WTC11 (cell line): ENCODE data around the gene RPA3. TPM values are rescaled to one million over a fixed set of nuclear protein-coding genes. Genes with fewer than 3 reads are reported as not detected.

Experiments used
- ATAC-seq: fragments of 200-7000 bp; cut with Tn5 transposase; 2 replicates; pipeline ENCODE4 v1.10.0; 2021; ENCODE audit warnings: mild to moderate bottlenecking, moderate library complexity
- CTCF ChIA-PET: fragments of 300-600 bp; sonication (Branson Sonifier 250); formaldehyde crosslinking; loops from one replicate; lab custom pipeline; 2021; ENCODE audit warnings: antibody characterized with exemption; lab: Charles Lee
- POLR2A ChIA-PET: fragments of 350-600 bp; sonication (Branson Sonifier 250); formaldehyde crosslinking; loops from one replicate; lab custom pipeline; 2021; ENCODE audit warnings: antibody characterized with exemption; lab: Charles Lee
- DNase-seq: peaks from one replicate; pipeline ENCODE4 v3.0.0; 2021; ENCODE audit warnings: low spot score
- H3K27ac Mint-ChIP-seq: 2 replicates; pipeline ENCODE4 v1.8.0; 2021; ENCODE audit warnings: mixed read lengths
- H3K27me3 Mint-ChIP-seq: 2 replicates; pipeline ENCODE4 v1.8.0; 2021; ENCODE audit warnings: low read depth, mild to moderate bottlenecking, moderate library complexity, mixed read lengths
- H3K36me3 Mint-ChIP-seq: 2 replicates; pipeline ENCODE4 v1.8.0; 2021; ENCODE audit warnings: mixed read lengths
- H3K4me1 Mint-ChIP-seq: 2 replicates; pipeline ENCODE4 v1.8.0; 2022; ENCODE audit warnings: mixed read lengths
- H3K4me3 Mint-ChIP-seq: 2 replicates; pipeline ENCODE4 v1.8.0; 2021; ENCODE audit warnings: mild to moderate bottlenecking, moderate library complexity, mixed read lengths
- H3K9me3 Mint-ChIP-seq: 2 replicates; pipeline ENCODE4 v1.8.0; 2021; ENCODE audit warnings: mixed read lengths
- CBFB ChIP-seq: sonication (generic); formaldehyde crosslinking; IDR thresholded peaks from 2 replicates; pipeline ENCODE4 v1.8.1; 2022; ENCODE audit warnings: mild to moderate bottlenecking, low read depth, missing genetic modification reagents
- E2F1 ChIP-seq: sonication (generic); formaldehyde crosslinking; IDR thresholded peaks from 2 replicates; pipeline ENCODE4 v1.8.0; 2022; ENCODE audit warnings: mild to moderate bottlenecking, missing genetic modification reagents
- E2F4 ChIP-seq: sonication (generic); formaldehyde crosslinking; IDR thresholded peaks from 2 replicates; pipeline ENCODE4 v1.8.1; 2022; ENCODE audit warnings: low read depth, mild to moderate bottlenecking, moderate library complexity, missing genetic modification reagents, borderline replicate concordance
- EMX1 ChIP-seq: fragments of 250-450 bp; sonication (Bioruptor Pico); IDR thresholded peaks from 2 replicates; pipeline ENCODE4 v1.8.0; 2021; ENCODE audit warnings: mild to moderate bottlenecking
- FOXJ3 ChIP-seq: sonication (generic); formaldehyde crosslinking; IDR thresholded peaks from 2 replicates; pipeline ENCODE4 v1.9.0; 2021; ENCODE audit warnings: missing genetic modification reagents, mild to moderate bottlenecking, borderline replicate concordance
- HMGA2 ChIP-seq: fragments of 250-450 bp; sonication (Bioruptor Pico); IDR thresholded peaks from 2 replicates; pipeline ENCODE4 v1.4.0; 2021; ENCODE audit warnings: mild to moderate bottlenecking, moderate library complexity
- IRF2 ChIP-seq: sonication (generic); formaldehyde crosslinking; IDR thresholded peaks from 2 replicates; pipeline ENCODE4 v1.8.0; 2022; ENCODE audit warnings: low read depth, missing genetic modification reagents, borderline replicate concordance
- JUN ChIP-seq: sonication (generic); formaldehyde crosslinking; IDR thresholded peaks from 2 replicates; pipeline ENCODE4 v1.8.0; 2023; ENCODE audit warnings: mild to moderate bottlenecking, missing genetic modification reagents
- MXD4 ChIP-seq: fragments of 250-450 bp; sonication (Bioruptor Pico); IDR thresholded peaks from 2 replicates; pipeline ENCODE4 v1.8.0; 2021; ENCODE audit warnings: mild to moderate bottlenecking, moderate library complexity, borderline replicate concordance
- NR2C2 ChIP-seq: sonication (generic); formaldehyde crosslinking; IDR thresholded peaks from 2 replicates; pipeline ENCODE4 v1.8.0; 2022; ENCODE audit warnings: mild to moderate bottlenecking, missing genetic modification reagents
- OVOL2 ChIP-seq: fragments of 250-450 bp; sonication (Bioruptor Pico); IDR thresholded peaks from 2 replicates; pipeline ENCODE4 v1.9.0; 2021; ENCODE audit warnings: mild to moderate bottlenecking, borderline replicate concordance
- PREB ChIP-seq: sonication (generic); formaldehyde crosslinking; IDR thresholded peaks from 2 replicates; pipeline ENCODE4 v1.8.1; 2022; ENCODE audit warnings: mild to moderate bottlenecking, missing genetic modification reagents, moderate library complexity, borderline replicate concordance
- TEAD4 ChIP-seq: sonication (generic); formaldehyde crosslinking; IDR thresholded peaks from 2 replicates; pipeline ENCODE4 v1.8.0; 2022; ENCODE audit warnings: mild to moderate bottlenecking, missing genetic modification reagents
- USF1 ChIP-seq: sonication (generic); formaldehyde crosslinking; IDR thresholded peaks from 2 replicates; pipeline ENCODE4 v1.8.0; 2022; ENCODE audit warnings: mild to moderate bottlenecking, missing genetic modification reagents
- ZNF425 ChIP-seq: fragments of 250-450 bp; sonication (Bioruptor Pico); conservative IDR thresholded peaks from 2 replicates; pipeline ENCODE4 v1.9.0; 2021; ENCODE audit warnings: mild to moderate bottlenecking
- ZNF671 ChIP-seq: fragments of 250-450 bp; sonication (Bioruptor Pico); IDR thresholded peaks from 2 replicates; pipeline ENCODE4 v1.8.0; 2021; ENCODE audit warnings: mild to moderate bottlenecking
- total RNA-seq: library from RNA; stranded (reverse); gene quantifications from 3 replicates; pipeline ENCODE4 v1.2.3, GENCODE V29; 2021
- TF ChIP-seq, protein P1 (sequence below): sonication (generic); formaldehyde crosslinking; IDR thresholded peaks from 2 replicates; pipeline ENCODE4 v1.8.1; 2022; ENCODE audit warnings: missing genetic modification reagents, borderline replicate concordance
- TF ChIP-seq, protein P2 (sequence below): sonication (generic); formaldehyde crosslinking; IDR thresholded peaks from 2 replicates; pipeline ENCODE4 v1.8.1; 2023; ENCODE audit warnings: mild to moderate bottlenecking, missing genetic modification reagents, borderline replicate concordance
- TF ChIP-seq, protein P3 (sequence below): sonication (generic); formaldehyde crosslinking; IDR thresholded peaks from 2 replicates; pipeline ENCODE4 v1.8.0; 2023; ENCODE audit warnings: missing genetic modification reagents, mild to moderate bottlenecking, borderline replicate concordance

Gene RPA3
- total RNA-seq, 1 experiment from 2014 or later = 97.8 TPM

DNA sequence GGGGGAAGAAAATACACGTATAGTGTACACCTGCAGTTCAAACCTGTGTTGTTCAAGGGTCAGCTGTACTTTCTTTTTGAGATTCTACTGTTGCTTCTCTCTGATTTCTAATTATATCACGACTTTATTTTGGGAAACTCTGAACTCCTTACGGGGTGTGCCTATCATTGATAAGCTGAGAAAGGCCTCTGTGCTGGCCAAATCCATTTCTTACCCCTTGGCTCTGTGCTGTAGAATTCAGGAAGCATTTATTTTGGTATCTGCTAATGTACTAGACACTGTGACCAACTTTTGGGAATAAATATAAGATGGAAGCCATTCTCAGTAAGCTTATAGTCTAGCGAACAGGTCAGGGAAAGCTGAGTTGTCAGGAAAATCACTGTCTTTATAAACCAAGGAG is 26.9 kb upstream of the RPA3 start (continued):
- no peak for TF ChIP-seq MXD4 (CRISPR knock-in tag)
- TF ChIP-seq, protein P1, sequence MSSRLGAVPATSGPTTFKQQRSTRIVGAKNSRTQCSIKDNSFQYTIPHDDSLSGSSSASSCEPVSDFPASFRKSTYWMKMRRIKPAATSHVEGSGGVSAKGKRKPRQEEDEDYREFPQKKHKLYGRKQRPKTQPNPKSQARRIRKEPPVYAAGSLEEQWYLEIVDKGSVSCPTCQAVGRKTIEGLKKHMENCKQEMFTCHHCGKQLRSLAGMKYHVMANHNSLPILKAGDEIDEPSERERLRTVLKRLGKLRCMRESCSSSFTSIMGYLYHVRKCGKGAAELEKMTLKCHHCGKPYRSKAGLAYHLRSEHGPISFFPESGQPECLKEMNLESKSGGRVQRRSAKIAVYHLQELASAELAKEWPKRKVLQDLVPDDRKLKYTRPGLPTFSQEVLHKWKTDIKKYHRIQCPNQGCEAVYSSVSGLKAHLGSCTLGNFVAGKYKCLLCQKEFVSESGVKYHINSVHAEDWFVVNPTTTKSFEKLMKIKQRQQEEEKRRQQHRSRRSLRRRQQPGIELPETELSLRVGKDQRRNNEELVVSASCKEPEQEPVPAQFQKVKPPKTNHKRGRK = no peak
- no peak for TF ChIP-seq EMX1
- no peak for TF ChIP-seq ZNF671 (CRISPR knock-in tag)
- TF ChIP-seq HMGA2 (CRISPR knock-in tag) = no peak

- ChIA-PET CTCF (interaction anchor here (0.8 to 1.0 kb wide), 7 partner anchors 8 to 554 kb away, joined by 3 read pairs; no protein-coding TSS in a partner anchor), POLR2A (no interaction called here)
- Mint-ChIP-seq H3K27me3 (no peaks in the 10 kb centered on the region), H3K4me1 (peaks cover 22% of the 10 kb centered on the region), H3K27ac (peak overlapping the region; percentile 10; the same call in 1 of the 2 replicates), H3K36me3 (no peaks in the 10 kb centered on the region), H3K9me3 (no peaks in the 10 kb centered on the region), H3K4me3 (no peak overlapping the region)
- DNase-seq (peak; percentile 15), ATAC-seq (peak; percentile 75)
- TF ChIP-seq USF1 = no peak
- no peak for TF ChIP-seq E2F1 (CRISPR knock-in tag)
- no peak for TF ChIP-seq MXD4 (CRISPR knock-in tag)
- TF ChIP-seq NR2C2 (CRISPR knock-in tag) = no peak
- TF ChIP-seq TEAD4 (CRISPR knock-in tag) = no peak
- no peak for TF ChIP-seq FOXJ3 (CRISPR knock-in tag)
- TF ChIP-seq JUN = no peak
- TF ChIP-seq CBFB (CRISPR knock-in tag) = no peak
- TF ChIP-seq ZNF425 (CRISPR knock-in tag) = no peak
- TF ChIP-seq, protein P2, sequence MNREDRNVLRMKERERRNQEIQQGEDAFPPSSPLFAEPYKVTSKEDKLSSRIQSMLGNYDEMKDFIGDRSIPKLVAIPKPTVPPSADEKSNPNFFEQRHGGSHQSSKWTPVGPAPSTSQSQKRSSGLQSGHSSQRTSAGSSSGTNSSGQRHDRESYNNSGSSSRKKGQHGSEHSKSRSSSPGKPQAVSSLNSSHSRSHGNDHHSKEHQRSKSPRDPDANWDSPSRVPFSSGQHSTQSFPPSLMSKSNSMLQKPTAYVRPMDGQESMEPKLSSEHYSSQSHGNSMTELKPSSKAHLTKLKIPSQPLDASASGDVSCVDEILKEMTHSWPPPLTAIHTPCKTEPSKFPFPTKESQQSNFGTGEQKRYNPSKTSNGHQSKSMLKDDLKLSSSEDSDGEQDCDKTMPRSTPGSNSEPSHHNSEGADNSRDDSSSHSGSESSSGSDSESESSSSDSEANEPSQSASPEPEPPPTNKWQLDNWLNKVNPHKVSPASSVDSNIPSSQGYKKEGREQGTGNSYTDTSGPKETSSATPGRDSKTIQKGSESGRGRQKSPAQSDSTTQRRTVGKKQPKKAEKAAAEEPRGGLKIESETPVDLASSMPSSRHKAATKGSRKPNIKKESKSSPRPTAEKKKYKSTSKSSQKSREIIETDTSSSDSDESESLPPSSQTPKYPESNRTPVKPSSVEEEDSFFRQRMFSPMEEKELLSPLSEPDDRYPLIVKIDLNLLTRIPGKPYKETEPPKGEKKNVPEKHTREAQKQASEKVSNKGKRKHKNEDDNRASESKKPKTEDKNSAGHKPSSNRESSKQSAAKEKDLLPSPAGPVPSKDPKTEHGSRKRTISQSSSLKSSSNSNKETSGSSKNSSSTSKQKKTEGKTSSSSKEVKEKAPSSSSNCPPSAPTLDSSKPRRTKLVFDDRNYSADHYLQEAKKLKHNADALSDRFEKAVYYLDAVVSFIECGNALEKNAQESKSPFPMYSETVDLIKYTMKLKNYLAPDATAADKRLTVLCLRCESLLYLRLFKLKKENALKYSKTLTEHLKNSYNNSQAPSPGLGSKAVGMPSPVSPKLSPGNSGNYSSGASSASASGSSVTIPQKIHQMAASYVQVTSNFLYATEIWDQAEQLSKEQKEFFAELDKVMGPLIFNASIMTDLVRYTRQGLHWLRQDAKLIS (CRISPR knock-in tag) = no peak
- no peak for TF ChIP-seq OVOL2 (CRISPR knock-in tag)
- TF ChIP-seq E2F4 (CRISPR knock-in tag) = no peak
- TF ChIP-seq EMX1 = no peak
- no peak for TF ChIP-seq PREB (CRISPR knock-in tag)
- TF ChIP-seq, protein P3, sequence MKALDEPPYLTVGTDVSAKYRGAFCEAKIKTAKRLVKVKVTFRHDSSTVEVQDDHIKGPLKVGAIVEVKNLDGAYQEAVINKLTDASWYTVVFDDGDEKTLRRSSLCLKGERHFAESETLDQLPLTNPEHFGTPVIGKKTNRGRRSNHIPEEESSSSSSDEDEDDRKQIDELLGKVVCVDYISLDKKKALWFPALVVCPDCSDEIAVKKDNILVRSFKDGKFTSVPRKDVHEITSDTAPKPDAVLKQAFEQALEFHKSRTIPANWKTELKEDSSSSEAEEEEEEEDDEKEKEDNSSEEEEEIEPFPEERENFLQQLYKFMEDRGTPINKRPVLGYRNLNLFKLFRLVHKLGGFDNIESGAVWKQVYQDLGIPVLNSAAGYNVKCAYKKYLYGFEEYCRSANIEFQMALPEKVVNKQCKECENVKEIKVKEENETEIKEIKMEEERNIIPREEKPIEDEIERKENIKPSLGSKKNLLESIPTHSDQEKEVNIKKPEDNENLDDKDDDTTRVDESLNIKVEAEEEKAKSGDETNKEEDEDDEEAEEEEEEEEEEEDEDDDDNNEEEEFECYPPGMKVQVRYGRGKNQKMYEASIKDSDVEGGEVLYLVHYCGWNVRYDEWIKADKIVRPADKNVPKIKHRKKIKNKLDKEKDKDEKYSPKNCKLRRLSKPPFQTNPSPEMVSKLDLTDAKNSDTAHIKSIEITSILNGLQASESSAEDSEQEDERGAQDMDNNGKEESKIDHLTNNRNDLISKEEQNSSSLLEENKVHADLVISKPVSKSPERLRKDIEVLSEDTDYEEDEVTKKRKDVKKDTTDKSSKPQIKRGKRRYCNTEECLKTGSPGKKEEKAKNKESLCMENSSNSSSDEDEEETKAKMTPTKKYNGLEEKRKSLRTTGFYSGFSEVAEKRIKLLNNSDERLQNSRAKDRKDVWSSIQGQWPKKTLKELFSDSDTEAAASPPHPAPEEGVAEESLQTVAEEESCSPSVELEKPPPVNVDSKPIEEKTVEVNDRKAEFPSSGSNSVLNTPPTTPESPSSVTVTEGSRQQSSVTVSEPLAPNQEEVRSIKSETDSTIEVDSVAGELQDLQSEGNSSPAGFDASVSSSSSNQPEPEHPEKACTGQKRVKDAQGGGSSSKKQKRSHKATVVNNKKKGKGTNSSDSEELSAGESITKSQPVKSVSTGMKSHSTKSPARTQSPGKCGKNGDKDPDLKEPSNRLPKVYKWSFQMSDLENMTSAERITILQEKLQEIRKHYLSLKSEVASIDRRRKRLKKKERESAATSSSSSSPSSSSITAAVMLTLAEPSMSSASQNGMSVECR (CRISPR knock-in tag) = no peak
- TF ChIP-seq IRF2 = no peak
Measured at GRCh38 chr7:7742223-7742622, 23.8 kb upstream of the RPA3 start.
